ENCODE data around the gene FBXL2.

FBXL2 gene

GRCh38 chr3:33246786-33247185 is 30.5 kb upstream of the FBXL2 start:
- H3K9me3 ChIP-seq (ENCODE audit: control insufficient read depth, insufficient read depth, low read depth, low read length), result no peaks in the 10 kb centered on the region
- no peaks in the 10 kb centered on the region for H3K36me3 ChIP-seq (ENCODE audit: control insufficient read depth in 2 of 2, insufficient read depth in 1 of 2, low read length in 2 of 2)
- H3K4me3 ChIP-seq (ENCODE audit: low read depth, low read length), result no peak overlapping the region
- CTCF ChIA-PET, result no interaction called here
- no peak for TF ChIP-seq ZNF510 (tag by site-specific recombination; IDR thresholded peaks at IDR 0.05; ENCODE audit: insufficient replicate concordance)
- peak; percentile 70 for TF ChIP-seq PRDM1 (tag by site-specific recombination; IDR thresholded peaks at IDR 0.05)
- peak; percentile 93 for TF ChIP-seq ZNF366 (tag by site-specific recombination; conservative IDR thresholded peaks at IDR 0.05)
- H3K27ac ChIP-seq (ENCODE audit: extremely low read depth, low read depth, low read length), result no peak overlapping the region
- H3K4me1 ChIP-seq (ENCODE audit: control insufficient read depth, insufficient read depth, low read length), result no peaks in the 10 kb centered on the region
- POLR2A ChIA-PET, result no interaction called here

GRCh38 chr3:33250712-33251111 is 26.5 kb upstream of the FBXL2 start:
- Histone ChIP-seq H3K36me3 (ENCODE audit: control insufficient read depth in 2 of 2, insufficient read depth in 1 of 2, low read length in 2 of 2) (no peaks in the 10 kb centered on the region), H3K27ac (ENCODE audit: extremely low read depth, low read depth, low read length) (no peak overlapping the region), H3K4me1 (ENCODE audit: control insufficient read depth, insufficient read depth, low read length) (no peaks in the 10 kb centered on the region), H3K9me3 (ENCODE audit: control insufficient read depth, insufficient read depth, low read depth, low read length) (no peaks in the 10 kb centered on the region), H3K4me3 (ENCODE audit: low read depth, low read length) (no peak overlapping the region)
- POLR2A ChIA-PET, result interaction anchor here (0.6 kb wide), 1 partner anchor 128 kb away, joined by 6 read pairs; no protein-coding TSS in a partner anchor
- CTCF ChIA-PET, result interaction anchor here (0.6 to 0.8 kb wide), 3 partner anchors 107 to 373 kb away, joined by 3 to 6 read pairs (median 6); no protein-coding TSS in a partner anchor
- TF ChIP-seq ZNF121 (tag by site-specific recombination; IDR thresholded peaks at IDR 0.05), result no peak
- no peak for TF ChIP-seq ZFHX2 (tag by site-specific recombination; conservative IDR thresholded peaks at IDR 0.05)
- no peak for TF ChIP-seq ZBTB26 (tag by site-specific recombination; optimal IDR thresholded peaks at IDR 0.05)
- no peak for TF ChIP-seq ZSCAN5A (tag by site-specific recombination; IDR thresholded peaks at IDR 0.05)
- no peak for TF ChIP-seq ZNF23 (tag by site-specific recombination; IDR thresholded peaks at IDR 0.05; ENCODE audit: borderline replicate concordance)
- no peak for TF ChIP-seq KLF10 (tag by site-specific recombination; IDR thresholded peaks at IDR 0.05)
- TF ChIP-seq MZF1 (tag by site-specific recombination; IDR thresholded peaks at IDR 0.05; ENCODE audit: borderline replicate concordance), result no peak
- TF ChIP-seq REST (tag by site-specific recombination; IDR thresholded peaks at IDR 0.05), result no peak
- no peak for TF ChIP-seq ZNF350 (tag by site-specific recombination; IDR thresholded peaks at IDR 0.05)
- TF ChIP-seq SCRT2 (tag by site-specific recombination; IDR thresholded peaks at IDR 0.05), result no peak
- no peak for TF ChIP-seq ZNF280C (tag by site-specific recombination; IDR thresholded peaks at IDR 0.05)
